ENCODE measurements around the gene ADARB2.
A peak's percentile ranks its signal among the peaks of the same experiment; 100 is the strongest.
"Not testable (repeated sequence)": the region's sequence is repeated elsewhere in the genome, so short reads cannot be mapped to it uniquely, and the experiment has no call there.

ADARB2 gene

DNA sequence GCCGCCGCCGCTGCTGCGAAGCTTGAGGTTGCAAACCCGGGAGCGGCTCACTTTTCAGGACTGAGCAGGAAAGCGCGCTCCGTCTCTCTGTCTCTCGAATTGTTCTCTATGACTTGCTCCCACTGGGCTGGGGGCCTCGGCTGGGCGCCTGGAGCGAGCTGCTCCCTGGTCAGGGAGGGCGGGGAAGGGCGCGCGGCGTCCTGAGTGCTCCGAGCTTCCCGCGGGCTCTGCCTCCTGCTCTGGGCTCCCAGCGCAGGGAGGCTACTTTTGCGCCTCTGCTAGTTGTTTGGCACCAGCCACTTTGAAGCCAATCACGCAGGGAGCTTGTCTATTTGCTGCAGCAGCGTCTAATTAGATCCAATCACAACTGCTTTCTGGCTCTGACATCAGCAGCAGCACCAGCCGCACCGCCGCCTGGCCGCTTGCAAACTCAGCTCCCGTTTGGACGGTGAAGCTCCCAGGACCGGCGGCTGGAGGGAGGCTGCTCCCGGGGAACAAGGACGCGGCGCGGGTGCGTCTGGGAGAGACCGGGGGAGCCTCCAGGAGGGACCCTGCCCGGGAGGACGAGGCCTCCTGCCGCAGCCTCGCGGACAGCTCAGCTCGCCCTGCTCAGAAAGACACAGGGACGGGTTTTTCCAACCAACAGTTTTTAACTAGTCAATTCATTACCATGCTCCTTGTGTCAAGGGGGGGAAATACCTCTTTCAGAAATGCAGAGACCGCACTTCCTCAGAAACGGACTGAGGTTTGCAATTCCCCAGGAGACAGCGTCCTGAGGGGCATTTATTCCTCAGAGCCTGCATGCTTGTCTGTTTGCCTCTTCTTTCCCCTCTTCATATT is at the start of gene ADARB2:
Gene ADARB2, minus strand, starts transcription at position 304 of the 840 bp plus-strand sequence.
- DNase-seq, result peak; percentile 82

DNA sequence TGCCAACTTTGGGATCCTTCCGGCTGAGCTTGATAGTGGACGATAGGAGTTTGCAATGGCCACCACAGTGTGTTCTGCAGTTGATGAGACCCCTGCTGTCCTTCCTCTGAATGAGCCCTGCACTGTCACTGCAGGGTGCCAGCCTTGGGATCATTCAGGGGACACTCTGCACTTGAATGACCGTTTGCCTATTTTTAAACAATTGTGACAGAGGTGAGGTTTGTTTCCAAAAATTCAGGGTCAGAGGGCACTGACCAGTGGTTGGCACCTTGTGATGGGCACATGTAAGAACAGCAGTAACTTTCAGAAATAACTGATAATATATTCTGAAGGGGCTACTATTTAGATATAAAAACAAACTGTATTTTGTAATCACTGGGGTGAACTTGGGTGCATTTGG is 48.5 kb upstream of the ADARB2 start:
- DNase-seq, result no peak

DNA sequence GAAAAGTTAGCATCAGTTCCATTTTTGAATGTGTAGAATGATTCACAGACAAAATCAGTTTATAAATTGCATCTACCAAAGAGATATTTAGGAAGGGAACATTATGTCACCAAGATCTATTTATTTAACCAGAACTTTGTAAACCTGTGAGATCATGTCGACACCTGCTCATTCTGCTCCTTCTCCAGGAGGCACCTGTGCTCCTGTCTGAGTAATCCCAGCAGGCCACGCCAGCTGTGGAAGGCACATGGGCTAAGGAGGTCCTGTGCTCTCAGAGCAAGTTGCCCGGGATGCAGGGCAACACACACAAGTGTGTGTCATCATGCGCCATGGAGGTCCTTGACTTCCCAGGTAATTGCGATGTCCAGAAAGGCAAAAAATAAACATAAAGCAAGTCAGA is 45.5 kb upstream of the ADARB2 start:
- peak; percentile 47 for DNase-seq

DNA sequence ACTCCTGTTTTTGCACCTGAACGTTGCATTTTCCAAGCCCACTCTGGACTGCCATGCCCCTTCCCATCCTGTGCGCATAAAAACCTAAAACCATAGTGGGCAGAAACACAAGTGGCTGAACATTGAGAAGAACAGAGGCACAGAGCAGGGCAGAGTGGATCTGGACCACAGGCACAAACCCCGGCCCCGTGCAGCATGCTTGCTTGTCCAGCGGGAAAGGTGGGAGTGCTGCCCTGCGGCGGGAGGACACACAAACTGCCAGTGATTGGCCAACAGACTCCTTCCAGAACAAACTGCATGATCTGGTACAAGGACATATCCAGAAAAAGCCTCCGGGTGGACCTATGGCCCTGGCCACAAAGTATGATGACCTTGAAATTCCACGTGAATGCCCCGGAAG is 42.5 kb upstream of the ADARB2 start:
- no peak for DNase-seq

DNA sequence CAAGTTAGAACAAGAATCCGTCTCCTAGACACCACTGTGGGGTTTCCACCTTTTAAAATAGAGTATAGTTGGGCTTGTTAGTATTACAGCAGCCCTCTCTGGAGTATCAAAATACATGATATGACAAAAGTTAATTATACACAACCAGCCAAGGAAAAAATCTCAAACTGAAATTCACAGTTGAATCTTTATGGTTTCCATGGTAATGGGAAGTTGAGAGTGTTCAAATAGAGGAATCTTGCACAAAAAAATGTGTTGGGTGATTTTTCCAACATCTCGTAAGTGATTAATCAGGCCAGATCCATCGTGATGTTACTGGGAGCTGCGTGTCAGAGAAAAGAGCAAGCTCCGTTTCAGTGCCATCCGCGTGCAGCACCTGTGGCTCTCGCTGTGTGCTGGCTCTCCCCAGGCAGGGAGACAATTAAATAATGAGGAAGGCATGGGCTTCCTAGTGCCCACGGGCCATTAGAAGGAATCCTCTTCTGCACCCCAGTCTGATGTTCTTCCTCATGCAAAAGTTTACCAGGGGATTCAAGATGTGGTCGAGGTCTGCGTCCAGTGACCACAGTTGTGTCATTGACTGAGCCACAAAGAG is 41.1 kb upstream of the ADARB2 start:
- no peak for DNase-seq

DNA sequence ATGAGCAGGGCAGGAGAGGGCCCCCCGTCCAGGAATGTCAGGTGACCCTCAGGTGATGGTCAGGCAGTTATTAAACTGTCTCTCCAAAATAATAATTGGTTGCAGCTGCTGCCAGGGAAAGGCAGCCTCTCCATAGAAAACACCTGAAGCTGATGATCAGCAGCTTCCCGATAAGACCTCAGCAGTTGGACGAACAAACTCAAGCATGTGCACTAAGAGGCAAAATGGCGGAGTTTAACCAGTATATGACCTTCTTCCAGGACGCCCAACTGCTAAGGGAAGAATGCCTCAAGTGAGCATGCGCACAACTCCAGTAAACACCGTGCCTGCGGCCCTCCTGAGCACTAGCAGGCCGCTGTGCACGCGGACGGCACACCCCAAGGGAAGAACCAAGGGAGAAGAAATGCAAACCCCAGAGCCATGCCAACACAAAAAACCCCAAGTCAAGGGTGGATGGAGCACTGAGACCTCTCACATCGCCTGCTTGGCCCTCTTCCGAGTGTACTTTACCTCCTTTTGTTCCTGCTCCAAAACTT is 38.9 kb upstream of the ADARB2 start:
- no peak for DNase-seq

DNA sequence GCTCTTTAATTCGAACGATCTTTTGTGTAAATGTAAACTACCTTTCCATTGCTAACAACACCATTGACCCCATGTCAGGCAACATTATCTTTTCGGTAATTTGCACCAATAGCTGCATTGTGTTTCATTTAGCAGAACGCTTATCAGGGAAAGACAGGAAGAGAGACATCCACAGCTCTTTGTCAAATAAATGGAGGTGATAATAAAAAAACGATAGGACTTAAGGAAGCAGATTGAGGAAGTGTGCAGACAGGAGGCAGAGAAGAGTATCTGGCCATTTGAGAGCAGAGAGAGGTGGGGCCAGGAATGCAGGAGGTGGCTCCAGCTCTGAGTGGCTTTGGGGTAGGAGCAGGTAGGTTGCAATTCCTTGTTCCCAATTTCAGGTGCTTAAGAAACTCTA is 37.5 kb upstream of the ADARB2 start:
- peak; percentile 73 for DNase-seq

DNA sequence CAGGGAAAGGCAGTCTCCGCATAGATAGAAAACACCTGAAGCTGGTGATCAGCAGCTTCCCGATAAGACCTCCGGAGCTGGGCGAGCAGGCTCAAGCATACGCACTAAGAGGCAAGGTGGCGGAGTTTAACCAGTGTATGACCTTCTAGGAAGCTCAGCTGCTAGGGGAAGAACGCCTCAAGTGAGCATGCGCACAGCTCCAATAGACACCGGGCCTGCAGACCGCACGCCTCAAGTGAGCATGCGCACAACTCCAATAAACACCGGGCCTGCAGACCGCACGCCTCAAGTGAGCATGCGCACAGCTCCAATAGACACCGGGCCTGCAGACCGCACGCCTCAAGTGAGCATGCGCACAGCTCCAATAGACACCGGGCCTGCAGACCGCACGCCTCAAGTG is 35.9 kb upstream of the ADARB2 start:
- not testable (repeated sequence) for DNase-seq

DNA sequence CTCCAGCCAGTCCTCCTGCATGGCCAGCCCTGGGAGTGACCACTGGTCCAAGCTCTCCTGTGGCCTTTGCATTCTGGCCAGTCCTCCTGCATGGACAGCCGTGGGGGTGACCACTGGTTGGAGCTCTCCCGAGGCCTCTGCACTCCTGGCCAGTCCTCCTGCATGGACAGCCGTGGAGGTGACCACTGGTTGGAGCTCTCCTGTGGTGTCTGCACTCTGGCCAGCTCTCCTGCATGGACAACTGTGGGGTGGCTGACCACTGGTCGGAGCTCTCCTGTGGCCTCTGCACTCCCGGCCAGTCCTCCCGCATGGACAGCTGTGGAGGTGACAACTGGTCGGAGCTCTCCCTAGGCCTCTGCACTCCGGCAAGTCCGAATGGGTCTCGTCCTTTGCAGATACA is 28.7 kb upstream of the ADARB2 start:
- no peak for DNase-seq

DNA sequence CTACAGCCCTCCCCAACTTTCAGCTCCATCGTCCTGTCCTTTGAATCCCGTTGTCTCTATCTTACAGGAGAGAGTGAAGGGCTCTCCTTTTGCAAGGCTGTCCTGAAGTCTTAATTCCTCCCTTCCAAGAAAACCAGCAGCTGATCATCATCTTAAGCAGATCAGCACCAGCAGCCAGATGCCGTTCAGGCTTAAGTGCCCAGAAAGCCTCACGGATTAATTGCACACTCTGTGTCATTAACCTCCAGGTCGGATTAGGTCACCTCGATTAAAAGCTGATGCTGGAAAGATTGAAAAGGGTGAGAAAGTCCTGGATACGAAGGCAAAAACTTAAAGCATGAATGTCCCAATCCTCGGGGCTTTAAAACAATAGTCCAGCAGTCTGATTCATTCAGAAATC is 24.8 kb upstream of the ADARB2 start:
- no peak for DNase-seq

DNA sequence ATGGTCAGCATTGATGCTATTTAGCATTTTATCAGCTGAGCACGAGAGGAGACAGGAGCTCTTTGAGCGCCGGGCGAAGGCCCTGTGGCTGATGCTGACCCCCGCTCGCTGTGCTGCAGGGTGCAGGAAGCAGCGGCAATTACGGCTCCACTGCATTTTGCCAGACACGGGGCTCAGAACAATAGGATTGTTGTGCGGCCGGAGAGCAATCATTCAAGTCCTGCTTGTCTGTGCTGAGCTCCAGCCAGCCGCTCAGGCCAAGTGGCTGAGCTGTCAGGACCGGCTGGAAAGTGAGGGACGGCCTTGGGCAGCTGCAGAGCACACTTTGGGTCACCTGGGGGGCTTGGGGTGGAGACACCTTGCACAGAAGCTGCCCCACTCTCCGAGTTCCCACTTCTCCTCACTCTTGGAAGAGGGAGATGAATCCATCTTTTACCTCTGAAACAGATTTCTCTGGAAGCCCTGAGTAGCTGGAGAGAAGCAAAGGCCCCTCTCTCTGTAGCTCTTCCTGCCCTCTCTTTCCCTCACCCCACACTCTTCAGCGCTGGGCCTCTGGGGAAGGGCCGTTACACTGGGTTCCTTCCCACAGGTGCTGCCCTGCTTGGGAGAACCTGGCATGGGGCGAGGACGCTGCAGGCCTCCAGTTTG is 17.3 kb upstream of the ADARB2 start:
- no peak for DNase-seq

DNA sequence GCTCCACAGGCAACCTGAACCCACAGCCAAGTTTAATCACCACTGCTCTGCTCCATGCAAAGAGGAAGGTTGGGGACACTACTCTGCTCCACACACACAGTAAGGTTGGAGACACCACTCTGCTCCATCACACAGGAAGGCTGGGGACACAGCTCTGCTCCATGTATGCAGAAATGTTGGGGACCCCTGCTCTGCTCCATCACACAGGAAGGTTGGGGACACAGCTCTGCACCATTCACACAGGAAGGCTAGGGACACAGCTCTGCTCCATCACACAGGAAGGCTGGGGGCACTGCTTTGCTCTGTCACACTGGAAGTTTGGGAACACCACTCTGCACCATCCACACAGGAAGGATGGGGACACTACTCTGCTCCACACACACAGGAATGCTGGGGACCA is 14.8 kb upstream of the ADARB2 start:
- DNase-seq, result no peak

DNA sequence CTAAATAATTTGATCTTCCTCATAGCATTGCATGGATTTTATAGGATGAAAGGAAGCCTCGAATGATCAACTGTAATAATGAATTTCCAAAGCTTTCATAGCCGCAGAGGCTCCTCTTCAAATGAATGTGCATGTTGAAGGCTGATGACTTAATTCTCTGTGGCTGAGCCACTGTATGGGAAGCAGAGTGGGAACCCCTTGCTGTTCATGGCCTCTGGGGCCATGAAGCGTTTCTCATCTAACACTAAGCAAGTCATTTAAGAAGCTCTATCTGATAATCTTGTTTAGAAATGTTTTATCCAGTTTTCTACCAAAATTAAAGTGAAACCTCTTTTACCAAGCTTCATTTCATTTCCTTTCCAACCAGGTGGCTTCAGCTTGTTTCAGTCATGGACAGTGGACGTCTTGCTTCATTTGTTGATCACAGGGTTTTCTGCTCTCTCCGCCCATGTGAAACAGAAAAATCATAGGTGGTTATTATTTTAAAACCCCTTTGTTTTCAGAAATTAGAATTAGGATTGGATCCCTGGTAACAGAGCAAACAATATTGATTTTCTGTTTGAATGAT is 10.3 kb upstream of the ADARB2 start:
- no peak for DNase-seq

DNA sequence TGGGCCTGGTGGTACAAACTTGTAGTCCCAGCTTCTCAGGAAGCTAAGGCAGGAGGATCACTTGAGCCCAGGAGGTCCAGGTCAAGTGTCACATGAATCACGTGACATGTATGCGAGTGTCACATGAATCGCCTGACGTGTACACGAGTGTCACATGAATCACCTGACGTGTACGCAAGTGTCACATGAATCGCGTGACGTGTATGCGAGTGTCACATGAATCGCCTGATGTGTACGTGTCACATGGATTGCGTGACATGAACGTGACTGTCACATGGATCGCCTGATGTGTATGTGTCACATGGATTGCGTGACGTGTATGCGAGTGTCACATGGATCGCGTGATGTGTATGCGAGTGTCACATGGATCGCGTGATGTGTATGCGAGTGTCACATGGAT is 9.5 kb upstream of the ADARB2 start:
- DNase-seq, result no peak

DNA sequence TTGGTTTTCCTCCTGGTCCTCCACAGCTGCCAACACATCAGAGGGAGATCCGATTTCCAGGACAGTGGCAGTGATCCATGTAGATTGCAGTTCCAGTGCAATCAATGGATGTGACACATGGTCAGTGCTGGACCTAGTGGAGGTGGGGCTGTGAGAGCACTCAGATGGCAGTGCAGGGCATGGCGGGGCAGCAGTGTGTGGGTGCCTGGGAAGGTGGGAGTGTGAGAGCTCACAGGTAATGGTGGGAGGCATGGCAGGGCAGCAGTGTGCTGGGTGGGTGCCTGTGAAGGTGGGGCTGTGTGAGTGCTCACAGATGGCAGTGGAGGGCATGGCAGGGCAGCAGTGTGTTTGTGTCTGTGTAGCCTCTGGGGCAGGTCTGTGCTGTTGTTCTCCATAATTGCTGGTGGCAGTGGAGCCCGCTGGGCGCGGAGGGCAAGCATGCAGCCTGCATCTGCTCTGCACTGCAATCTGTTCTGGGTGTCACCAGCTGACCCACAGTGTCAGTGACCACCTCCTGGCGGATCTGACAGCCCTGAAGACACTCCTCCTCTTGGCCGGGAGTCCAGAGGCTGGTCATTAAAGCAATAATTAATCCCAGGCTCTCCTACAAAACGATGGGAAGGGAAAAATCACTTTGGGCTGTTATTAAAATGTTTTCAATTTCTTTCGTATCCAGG is 8.6 kb upstream of the ADARB2 start:
- DNase-seq, result no peak

DNA sequence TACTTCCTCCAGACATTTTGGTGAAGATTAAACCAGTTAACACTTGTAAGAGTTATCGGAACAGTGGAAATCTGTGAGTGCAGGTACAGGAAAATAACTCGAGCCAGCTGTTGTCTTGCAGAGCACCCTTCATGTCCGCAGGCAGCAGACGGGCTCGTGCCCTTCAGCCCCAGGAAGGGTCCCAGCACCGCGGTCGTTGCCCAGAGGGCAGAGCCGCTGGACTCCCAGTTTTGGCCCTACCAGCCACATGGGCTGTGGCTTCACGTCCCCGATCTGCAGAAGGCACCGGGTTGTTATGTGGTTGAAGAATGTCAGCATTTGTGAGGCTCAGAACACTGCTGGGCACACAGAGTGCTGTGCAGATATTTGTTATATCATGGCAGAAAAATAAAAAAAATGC is 7.2 kb upstream of the ADARB2 start:
- no peak for DNase-seq

DNA sequence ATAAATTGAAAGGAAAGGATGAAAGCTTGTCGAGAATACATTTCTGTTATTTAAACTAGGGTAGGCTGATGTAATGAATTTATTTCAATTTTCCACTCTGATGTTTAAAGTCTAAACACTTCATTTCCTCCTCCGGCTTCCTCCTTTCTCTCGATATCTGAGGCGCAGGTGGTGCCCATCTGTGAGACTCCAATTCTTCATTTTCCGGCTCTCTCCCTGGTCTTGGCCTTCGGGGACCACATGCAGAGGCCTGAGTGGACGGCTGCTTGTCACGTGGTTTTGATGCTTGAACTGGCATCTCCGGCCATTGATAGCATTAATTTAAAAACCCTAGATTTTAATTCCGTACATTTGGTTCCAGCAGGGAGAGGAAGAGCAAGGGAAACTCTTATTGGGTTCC is 5.8 kb upstream of the ADARB2 start:
- DNase-seq, result no peak

DNA sequence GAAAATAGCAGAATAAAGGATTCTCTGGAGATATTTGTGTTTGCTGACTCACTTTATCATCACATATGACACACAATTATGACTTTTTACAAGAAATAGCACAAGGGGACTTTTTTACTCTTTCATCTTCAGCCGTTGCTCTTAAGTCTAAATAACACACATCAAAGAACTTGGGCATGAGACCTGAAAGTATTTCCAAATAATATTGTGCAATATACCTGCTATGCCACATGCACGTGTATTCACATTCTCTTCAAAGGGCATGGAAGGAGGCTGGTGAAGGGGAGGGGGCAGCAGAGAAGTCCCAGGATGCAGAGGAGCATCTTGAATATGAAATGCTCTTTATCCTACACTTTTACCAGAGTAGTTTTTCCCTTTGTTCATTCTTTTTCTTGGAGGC is 4.1 kb upstream of the ADARB2 start:
- DNase-seq, result no peak

DNA sequence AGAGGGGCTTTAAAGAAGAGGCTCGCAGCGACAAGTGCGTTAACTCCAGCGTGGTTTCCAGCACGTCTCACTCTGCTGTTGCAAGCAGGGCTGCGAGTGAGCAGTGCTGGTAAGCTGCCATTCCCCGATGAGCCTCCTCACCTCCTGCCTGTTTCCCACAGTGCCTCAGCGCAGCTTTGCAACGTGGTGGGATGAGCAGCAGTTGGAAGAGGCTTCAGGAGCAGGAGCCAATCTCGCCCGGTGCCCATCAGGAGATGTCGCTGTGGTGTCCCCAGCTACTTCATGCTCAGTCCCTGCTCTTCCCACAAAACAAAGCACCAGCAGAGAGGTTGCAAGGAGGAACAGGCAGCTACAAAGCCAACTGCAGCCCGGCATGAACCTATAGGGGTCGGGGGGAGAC is 2.4 kb upstream of the ADARB2 start:
- peak; percentile 56 for DNase-seq

DNA sequence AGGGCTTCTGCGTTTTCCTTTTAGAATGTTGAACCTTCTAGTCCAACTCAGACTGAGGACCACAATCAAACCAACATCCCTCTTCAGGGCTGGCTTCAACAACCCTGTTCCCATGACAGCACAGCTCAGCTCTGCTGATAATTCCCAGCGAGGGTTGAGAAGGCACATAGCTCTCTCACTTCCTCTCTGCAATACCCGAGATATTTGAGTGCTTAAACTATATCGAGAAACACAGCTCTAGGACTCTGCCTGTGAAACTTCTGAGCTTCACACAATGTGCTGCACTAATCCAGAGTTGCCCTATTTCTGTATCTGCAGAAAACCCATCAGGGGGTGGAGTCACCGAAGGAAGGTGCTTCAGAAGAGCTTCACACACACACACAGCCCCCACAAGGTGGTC is 1.6 kb upstream of the ADARB2 start:
- peak; percentile 62 for DNase-seq

DNA sequence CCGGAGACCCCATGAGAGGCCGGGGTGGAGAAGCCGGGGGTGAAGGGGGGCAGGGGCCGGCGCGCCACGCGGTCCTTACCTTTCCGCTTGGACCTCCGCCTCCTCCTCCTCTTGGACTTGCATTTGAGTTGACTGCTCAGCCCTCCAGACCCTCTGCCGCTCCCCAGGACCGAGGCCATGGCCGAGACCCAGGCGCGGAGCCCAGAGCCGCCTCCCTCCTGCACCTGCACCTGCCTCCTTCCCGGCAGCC is 428 bp downstream of the ADARB2 start:
- DNase-seq, result no peak

DNA sequence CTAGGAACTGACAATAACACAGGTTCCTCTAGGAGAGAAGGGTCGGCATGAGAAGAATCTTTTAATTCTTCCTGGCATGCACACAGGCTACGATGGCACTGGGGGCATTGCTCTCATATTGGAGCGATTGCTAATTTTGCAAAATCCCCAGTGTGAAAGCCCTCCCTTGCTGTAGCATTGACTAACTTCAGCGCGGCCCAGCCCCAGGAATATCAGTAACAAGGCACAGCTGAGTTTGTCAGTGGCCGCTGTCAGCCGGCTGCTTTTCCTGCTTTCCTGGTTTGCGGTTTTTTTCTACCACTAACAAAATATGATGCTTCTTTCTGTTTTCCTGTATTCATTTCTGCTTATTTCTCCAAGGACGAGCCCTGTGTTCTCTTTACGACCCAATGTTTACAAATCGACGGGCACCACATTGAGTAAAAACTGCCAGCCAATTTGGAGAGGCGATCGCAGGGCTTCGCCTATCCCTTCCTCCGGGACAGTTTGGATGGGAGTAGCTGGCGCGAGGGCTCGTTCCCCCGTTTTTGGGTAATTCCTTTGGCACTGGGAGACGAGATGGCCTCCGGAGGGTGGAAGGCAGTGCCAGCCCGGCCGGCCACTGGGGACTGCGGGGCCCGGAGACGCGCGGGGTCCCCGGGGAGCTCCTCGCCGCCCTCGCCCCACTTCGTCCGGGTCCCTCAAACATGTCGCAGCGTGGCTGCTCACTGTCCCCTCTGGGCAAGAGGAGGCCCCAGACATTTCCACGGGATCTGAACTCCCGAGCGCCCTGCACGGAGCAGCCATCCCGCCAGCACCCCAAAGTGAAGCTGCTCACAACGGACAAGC is 967 bp downstream of the ADARB2 start:
- DNase-seq, result peak; percentile 14

All from NCI-H748 treated with DMSO at 0.1 percent for 48 hours (cell line).